AG09309 (cell line): ENCODE measurements around the gene RHOG.

Experiments
- DNase-seq: peaks from one replicate; pipeline ENCODE4 v3.0.0-alpha.2; 2010; ENCODE audit warnings: low read depth
- H3K4me3 ChIP-seq: 2 replicates; pipeline ENCODE4 v1.5.1; 2011; ENCODE audit warnings: mild to moderate bottlenecking, low read depth, low read length, moderate library complexity; ENCODE audit not compliant: control insufficient read depth
- CTCF ChIP-seq: IDR thresholded peaks from 2 replicates; pipeline ENCODE4 v1.5.1; 2011; ENCODE audit warnings: mild to moderate bottlenecking, low read depth, low read length, inconsistent platforms; ENCODE audit not compliant: insufficient read depth, control insufficient read depth; ENCODE audit errors: missing control alignments

Gene RHOG

GRCh38 chr11:3879967-3880542, 39.3 kb upstream of the RHOG start:
- H3K4me3 ChIP-seq, result no peak overlapping the region
- no peak for DNase-seq

GRCh38 chr11:3879216-3879966, 38.6 kb upstream of the RHOG start:
- TF ChIP-seq CTCF, result no peak
- no peak overlapping the region for H3K4me3 ChIP-seq
- no peak for DNase-seq

More at GRCh38 chr11:3879967-3880542, 39.3 kb upstream of the RHOG start:
- TF ChIP-seq CTCF, result no peak

GRCh38 chr11:3878258-3878584, 37.5 kb upstream of the RHOG start:
- H3K4me3 ChIP-seq, result no peak overlapping the region
- no peak for DNase-seq
- no peak for TF ChIP-seq CTCF

GRCh38 chr11:3877364-3878257, 36.9 kb upstream of the RHOG start:
- no peak for DNase-seq
- no peak overlapping the region for H3K4me3 ChIP-seq
- no peak for TF ChIP-seq CTCF

- no peak for TF ChIP-seq CTCF
- DNase-seq, result no peak
- no peak overlapping the region for H3K4me3 ChIP-seq
Observed at GRCh38 chr11:3876613-3877012, 35.9 kb upstream of the RHOG start.

GRCh38 chr11:3873712-3874349, 33.1 kb upstream of the RHOG start:
- DNase-seq, result no peak

More at GRCh38 chr11:3873712-3874349, 33.1 kb upstream of the RHOG start:
- no peak overlapping the region for H3K4me3 ChIP-seq
- no peak for TF ChIP-seq CTCF
